Stimulated activated CD8-positive, alpha-beta memory T cell treated with anti-CD3 and anti-CD28 coated beads, Interleukin-15, amount 100 ng/mL, for 1 hour (primary cell): Measurements from ENCODE around the gene JAK1.
"Not testable (repeated sequence)": the region's sequence is repeated elsewhere in the genome, so short reads cannot be mapped to it uniquely, and the experiment has no call there.

Experiments used
- DNase-seq: peaks from one replicate; pipeline ENCODE4 v3.0.0-alpha.2; 2020; ENCODE audit warnings: low read depth

JAK1 gene

DNA sequence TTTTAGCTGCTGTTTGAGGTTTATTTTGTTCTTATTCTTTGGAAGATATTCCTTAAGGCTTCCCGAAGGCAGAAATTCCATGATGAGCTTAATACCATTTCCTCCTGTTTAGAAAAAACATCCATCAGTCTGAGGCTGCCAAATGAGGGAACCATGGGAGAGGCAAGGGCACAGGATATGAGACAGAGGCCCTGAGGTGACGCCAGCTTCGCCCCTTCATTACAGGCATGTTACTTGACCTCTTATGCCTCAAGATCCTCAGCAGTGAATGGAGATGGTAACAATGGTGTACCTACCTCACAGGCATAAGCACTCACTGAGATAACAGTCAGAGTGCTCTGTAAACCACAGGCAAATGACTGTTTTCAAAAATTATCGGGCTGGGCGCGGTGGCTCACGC is 127.9 kb downstream of the JAK1 start:
- no peak for DNase-seq

DNA sequence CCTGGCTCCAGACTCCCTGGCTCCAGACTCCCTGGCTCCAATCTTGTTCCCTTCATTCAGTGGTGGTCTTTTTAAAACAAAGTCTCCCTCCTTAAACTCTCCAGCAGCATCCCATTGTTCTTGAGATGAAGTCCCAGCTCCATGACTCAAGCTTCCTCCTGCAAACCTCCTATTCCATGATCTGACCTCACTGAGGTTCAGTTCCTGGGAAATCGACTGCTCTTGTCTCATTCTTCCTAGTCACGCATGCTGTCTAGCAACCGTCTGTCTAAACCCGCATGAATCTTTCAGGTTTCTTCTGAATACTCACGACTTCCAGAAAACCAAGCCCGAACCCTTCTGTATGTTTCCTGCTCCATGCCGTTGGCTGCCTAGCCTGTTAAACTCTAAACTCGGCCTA is 129.5 kb downstream of the JAK1 start:
- DNase-seq = no peak

DNA sequence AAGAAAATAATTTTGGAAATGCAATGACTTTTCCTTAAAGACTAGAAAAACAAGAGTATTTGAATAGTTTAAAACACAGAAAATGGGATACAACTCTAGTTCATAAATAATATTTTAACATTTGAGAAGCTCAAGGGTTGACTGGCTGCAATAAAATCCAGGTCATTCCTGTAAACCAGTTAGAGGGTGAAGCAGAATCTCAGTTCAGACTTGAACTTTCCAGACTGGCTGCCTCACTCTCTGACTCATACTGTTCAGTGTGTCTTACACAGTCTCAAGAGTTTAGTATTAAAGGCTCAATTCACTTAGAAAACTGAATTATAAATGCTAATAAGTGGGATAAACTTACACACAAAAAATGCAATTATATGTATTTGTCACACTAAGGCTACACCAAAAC is 131.6 kb downstream of the JAK1 start:
- no peak for DNase-seq

DNA sequence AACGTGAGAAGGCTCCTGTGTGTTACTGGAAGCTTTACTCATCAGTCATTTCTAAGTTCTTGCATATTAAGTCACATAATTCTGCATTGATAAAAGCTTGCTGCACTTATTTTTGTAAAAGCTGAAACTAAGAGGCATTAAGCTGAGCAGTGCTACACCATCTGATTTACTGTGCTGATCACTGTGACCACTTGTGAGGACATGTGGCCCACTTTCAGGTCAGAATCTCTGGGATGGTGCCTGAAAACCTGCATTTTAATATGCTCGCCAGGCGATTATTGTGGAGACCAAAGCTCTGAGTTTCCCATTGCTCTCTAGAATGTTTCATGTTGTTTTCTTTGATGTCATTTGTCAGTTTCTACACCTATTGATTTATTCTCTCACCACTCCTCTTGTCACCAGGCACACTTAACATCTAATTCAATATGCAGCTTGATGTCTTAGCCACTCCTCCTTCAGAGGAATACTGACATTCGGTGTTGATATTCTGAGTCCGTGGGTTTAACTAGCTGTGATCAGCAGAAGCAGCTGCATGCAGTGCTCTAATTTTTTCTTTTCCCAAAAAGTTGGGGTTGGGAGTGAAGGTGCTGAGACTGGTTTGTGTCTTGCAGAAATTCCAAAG is 136.2 kb downstream of the JAK1 start:
- DNase-seq = no peak

DNA sequence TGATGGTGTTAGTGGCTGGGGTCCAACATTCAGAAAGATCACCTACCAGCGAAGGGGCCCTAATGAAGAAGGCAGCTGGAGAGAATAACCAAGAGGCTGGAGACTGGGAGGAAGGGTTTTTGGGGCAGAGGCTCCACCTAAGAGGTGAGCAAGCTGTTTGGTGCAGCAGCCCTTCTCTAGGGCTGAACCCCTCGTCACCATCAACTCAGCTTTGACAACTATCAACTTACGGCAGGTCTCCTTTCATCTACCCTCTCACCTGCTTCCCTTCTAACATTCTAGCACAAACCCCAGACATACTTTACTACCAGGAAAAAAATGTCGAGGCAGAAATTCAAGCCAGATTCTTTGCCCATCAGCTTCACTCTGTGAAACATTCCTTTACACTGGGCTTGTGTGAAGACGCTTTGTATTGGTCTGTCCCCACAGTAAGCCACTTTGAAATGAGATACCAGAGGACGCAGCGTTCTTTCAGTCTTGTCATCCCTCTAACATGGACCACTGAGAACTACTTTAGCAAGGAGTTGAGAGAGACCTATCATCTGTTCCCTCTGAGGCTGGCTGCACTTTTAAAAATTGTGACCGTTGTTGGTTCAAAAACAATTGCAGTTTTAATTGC is 136.8 kb downstream of the JAK1 start:
- no peak for DNase-seq

DNA sequence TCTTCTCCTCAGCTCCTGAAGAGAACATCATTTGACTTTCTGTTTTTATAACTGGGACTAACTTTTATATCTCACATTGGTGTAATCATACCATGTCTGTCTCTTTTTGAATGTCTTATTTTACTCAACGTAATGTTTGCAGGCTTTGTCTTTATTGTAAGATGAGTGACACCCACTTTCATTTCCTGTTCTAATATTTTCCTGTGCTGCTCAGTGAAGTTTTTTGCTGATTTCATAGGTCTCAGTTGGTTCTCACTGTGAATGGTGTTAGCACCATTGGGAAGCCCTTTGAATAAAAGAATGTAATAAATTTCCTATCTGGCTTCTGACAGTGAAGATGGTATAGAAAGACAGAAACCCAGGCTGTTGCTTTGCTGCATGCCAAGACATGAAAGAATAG is 137.5 kb downstream of the JAK1 start:
- no peak for DNase-seq

DNA sequence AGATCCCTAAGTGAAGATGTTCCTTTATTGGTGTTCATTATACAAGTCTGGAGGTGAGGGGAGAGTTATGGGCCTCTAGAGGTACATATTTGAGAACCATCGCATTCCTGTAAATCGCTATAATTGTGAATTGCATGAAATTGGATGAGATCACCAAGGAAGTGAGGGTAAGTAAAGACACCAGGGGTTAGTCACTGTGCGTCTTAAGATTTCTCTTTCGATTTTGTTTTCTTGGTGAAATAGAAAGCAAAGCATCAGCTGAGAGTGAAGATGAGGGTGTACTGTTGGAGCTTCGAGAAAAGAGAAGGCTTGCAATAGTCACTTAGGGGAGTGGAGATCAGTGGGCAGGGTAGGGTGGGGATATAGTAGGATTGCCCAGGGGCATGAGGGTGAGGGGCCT is 139.4 kb downstream of the JAK1 start:
- DNase-seq = no peak

DNA sequence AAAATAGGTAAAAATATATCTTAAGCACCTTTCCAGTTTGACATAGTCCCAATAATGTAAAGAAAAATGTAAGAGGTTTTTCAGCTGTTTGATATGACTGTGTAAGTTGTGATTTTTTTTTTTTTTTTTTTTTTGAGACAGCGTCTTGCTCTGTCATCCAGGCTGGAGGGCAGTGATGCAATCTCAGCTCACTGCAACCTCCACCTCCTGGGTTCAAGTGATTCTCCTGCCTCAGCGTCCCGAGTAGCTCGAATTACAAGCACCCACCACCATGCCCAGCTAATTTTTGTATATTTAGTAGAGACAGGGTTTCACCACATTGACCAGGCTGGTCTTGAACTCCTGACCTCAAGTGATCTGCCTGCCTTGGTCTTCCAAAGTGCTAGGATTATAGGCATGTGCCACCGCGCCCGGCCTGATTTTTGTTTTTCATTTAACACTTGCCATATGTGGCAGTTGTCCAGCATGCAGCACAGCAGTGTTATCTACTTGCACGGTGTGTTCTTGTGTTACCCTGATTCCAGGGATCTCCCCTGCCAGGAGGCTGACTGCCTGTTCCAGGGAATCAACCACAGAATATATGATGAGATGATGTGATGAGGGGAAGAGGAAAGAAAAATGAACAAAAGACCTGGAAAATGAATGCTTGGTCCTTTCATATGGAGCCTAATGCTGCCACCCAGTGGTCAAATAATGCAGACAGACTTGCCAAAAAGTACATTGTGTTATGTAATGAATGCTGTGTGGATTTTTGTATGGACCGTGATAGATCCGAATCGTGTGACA is 142.5 kb downstream of the JAK1 start:
- peak; percentile 25 for DNase-seq

DNA sequence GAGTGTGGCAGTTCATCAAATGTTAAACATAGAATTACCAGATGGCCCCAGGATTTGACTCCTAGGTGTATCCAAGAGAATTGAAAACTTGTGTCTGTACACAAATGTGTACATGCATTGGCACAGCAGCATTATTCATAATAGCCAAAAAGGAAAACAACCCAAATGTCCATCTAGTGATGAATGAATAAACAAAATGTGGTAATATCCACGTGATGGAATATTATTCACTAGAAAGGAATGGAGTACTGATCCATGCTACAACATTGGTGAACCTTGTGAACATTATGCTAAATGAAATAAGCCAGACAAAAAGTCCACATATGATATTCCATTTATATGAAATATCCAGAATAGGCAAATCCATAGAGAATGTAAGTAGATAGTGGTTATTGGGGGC is 143.7 kb downstream of the JAK1 start:
- DNase-seq = no peak

DNA sequence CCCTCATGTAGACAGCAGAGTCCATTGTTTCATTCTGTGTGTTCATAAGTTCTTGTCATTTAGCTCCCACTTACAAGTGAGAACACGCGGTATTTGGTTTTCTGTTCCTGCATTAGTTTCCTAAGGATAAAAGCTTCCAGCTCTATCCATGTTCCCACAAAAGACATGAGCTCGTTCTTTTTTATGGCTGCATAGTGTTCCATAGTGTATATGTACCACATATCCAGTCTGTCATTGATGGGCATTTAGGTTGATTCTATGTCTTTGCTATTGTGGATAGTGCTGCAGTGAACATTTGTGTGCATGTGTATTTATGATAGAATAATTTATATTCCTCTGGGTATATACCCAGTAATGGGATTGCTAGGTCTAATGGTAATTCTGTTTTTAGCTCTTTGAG is 145.8 kb downstream of the JAK1 start:
- not testable (repeated sequence) for DNase-seq

DNA sequence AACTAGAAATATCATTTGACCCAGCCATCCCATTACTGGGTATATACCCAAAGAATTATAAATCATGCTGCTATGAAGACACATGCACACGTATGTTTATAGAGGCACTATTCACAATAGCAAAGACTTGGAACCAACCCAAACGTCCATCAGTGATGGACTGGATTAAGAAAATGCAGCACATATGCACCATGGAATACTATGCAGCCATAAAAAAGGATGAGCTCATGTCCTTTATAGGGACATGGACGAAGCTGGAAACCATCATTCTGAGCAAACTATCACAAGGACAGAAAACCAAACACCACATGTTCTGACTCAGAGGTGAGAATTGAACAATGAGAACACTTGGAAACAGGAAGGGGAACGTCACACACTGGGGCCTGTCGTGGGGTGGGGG is 149.0 kb downstream of the JAK1 start:
- not testable (repeated sequence) for DNase-seq

DNA sequence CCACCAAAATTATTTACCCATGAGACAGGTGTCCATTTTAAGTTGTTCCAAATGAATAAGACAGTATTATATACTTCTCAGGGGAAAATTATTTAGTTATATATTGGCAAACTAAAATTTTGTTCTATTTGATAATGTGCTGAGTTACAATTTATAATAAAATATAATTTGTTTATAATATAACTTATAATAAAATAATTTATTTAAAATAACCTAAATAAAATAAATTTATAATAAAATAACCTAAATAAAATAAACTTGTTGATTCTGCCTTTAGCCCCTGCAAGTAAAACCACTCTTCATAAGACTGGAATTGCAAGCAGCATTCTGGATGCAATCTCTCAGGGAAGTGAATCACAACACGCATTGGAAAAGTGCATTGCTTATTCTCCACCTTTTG is 151.9 kb downstream of the JAK1 start:
- DNase-seq = no peak

DNA sequence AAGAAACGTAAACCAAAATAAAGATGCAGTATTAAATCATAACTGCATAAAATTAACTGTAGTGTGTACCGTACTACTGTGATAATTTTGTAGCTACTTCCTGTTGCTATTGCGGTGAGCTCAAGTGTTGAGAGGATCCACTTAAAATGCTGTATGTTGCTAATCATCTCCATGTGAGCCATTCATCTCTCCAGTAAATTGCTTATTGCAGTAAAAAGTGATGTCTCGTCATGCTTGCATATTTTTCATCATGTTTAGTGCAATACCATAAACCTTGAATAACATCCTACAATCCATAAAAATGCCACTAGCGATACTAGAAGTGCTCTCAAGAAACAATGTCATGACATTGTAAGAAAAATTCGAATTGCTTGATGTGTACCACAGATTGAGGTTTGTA is 155.2 kb downstream of the JAK1 start:
- DNase-seq = no peak

DNA sequence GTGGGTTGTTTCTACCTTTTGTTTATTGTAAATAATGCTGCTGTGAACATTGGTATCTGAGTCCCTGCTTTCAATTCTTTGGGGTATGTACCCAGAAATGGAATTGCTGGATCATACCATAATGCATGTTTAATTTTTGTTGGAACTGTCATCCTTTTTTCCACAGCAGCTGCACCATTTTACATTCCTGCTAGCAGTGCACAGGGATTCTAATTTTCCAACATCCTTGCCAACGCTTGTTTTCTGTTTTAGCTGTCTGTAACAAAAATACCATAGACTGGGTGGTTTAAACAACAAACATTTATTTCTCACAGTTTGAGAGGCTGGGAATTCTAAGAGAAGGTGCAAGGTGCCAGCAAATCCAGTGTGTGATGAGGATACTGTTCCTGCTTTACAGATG is 156.3 kb downstream of the JAK1 start:
- no peak for DNase-seq

DNA sequence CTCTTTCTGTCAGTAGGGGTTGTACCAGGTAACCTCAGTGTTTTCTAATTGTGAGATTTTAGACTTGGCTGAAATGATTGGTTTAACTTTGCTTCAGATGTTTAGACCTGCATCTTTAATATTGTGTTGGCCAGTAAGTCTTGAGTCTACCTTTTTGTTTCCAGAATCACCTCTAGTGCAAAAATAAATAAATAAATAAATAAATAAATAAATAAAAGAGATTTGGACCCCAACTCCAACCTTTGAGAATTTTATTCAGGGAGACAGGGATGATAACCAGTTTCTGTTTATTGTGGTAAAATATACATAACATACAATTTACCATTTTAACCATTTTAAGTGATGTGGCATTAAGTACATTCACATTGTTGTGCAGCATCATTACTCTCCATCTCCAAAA is 157.0 kb downstream of the JAK1 start:
- no peak for DNase-seq

DNA sequence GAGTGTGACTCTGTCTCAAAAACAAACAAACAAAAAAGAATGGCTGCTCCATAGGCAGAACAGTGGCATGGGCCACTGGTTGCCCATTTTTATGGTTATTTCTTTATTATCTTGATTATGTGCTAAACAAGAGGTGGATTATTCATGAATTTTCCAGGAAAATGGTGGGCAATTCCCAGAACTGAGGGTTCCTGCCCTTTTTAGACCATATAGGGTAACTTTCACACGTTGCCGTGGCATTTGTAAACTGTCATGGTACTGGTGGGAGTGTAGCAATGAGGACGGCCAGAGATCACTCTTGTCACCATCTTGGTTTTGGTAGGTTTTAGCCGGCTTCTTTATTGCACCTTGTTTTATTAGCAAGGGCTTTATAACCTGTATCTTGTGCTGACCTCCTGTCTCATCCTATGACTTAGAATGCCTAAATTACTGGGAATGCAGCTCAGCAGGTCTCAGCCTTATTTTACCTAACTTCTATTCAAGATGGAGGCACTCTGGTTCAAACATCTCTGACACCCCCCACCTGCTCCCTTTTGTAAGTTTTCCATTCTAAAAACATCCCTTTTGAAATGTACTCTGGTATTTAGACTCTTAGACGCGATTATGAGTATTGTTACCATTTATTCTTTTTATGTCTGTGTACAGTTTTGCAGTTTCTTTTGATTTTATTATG is 164.4 kb downstream of the JAK1 start:
- no peak for DNase-seq

DNA sequence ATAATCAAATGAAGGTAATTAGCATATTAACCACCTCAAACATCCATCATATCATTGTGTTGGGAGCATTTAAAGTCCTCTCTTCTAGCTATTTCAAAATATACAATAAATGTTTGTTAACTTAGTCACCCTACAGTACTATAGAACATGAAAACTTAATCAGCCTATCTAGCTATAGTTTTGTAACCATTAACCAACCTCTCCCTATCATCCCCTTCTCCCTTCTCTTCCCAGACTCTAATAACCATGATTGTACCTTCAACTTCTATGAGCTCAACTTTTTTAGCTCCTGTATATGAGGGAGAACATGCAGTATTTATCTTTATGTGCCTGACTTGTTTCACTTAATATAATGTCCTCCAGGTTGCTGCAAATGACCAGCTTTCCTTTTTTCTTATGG is 167.5 kb downstream of the JAK1 start:
- DNase-seq = no peak

DNA sequence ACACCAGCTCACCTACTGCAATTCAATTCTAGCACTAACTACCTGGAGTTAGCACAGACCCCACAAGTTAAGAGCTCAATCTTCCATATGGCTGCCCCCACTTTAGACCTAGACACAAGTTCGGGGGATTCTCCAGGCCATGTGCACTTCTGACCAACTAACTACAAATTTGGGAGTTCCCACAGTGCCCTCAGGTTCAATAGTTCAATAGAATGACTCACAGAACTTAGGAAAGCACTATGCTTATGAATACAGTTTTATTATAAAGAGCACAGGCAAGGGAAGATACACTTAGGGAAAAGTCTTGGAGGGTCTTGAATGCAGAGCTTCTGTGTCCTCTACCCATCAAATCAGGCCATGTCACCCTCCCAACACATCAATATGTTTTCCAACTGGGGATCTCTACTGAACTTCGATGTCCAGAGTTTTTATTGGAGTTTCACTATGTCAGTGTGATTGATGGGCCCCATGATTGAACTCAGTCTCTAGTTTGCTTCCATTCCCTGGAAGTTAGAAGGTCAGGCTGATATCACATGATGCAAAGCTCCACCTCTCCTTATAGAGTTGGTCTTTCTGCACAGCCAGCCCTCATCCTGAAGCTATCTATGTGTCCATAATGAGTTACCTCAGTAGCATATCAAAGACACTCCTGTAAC is 175.4 kb downstream of the JAK1 start:
- no peak for DNase-seq
